Spleen (tissue), 7 donors: ENCODE measurements around the gene PRPH.

Source experiments
- POLR2A ChIP-seq, 3 donors: fragments of 450-650 bp; IDR thresholded peaks; one replicate each; pipeline ENCODE4 v1.5.1; 2017; ENCODE audit warnings: antibody characterized with exemption in 3 of 3, mild to moderate bottlenecking in 1 of 3
- TF ChIP-seq, protein P1 (sequence below), 11 experiments: fragments of 200-600 bp in 7 of 11; fragments of 450-650 bp in 4 of 11; sonication (generic) in 4 of 11; IDR thresholded peaks in 8 of 11; conservative IDR thresholded peaks in 3 of 11; 1 replicate in 7 of 11; 2 replicates in 4 of 11; pipeline versions ENCODE4 v1.4.0 to v1.8.0; 2016 to 2021; ENCODE audit warnings: antibody characterized with exemption in 11 of 11, inconsistent platforms in 4 of 11, mild to moderate bottlenecking in 1 of 11
- donor health status: DM: no; HTN: no; CAD: no; lungs with moderate emphysema.
- donor health status: DM: no; HTN: no; CAD: no.
- donor health status: DM: no; HTN: no; CAD: no.

GRCh38 chr12:49339464-49339861 lies 44.5 kb downstream of the PRPH start:
- TF ChIP-seq, protein P1, sequence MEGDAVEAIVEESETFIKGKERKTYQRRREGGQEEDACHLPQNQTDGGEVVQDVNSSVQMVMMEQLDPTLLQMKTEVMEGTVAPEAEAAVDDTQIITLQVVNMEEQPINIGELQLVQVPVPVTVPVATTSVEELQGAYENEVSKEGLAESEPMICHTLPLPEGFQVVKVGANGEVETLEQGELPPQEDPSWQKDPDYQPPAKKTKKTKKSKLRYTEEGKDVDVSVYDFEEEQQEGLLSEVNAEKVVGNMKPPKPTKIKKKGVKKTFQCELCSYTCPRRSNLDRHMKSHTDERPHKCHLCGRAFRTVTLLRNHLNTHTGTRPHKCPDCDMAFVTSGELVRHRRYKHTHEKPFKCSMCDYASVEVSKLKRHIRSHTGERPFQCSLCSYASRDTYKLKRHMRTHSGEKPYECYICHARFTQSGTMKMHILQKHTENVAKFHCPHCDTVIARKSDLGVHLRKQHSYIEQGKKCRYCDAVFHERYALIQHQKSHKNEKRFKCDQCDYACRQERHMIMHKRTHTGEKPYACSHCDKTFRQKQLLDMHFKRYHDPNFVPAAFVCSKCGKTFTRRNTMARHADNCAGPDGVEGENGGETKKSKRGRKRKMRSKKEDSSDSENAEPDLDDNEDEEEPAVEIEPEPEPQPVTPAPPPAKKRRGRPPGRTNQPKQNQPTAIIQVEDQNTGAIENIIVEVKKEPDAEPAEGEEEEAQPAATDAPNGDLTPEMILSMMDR (IDR thresholded peaks at IDR 0.05 in 8 of 11, conservative IDR thresholded peaks at IDR 0.05 in 3 of 11), result no peak
- TF ChIP-seq POLR2A (IDR thresholded peaks at IDR 0.05), result no peak
